ENCODE measurements around the gene TBC1D5. TPM values are rescaled to one million over a fixed set of nuclear protein-coding genes. Genes with fewer than 3 reads are reported as not detected.

Gene TBC1D5
- total and polyA plus RNA-seq, 7 donors: 7.2 to 82.3 (median 43.7) TPM

DNA sequence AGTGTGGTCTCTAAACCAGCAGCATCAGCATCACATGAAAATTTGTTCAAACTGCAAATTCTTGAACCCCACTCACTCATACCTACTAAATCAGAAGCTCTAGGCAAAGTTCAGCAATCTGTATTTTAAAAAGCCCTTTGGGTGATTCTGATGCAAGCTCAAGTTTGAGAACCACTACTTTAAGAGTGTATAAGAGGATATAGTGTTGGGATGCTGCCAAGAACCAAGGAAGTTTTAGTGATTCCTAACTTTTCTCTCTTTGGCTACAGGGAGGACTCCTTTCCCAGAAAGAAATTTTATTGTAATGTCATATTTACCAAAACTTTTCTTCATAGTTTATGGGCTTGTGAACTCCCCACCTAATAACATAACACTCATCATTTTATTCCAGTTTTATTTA lies 422.2 kb downstream of the TBC1D5 start:
- H3K36me3 ChIP-seq: no peaks in the 10 kb centered on the region
- H3K4me3 ChIP-seq: no peak overlapping the region
- H3K27ac ChIP-seq: no peak overlapping the region
- TF ChIP-seq CTCF (IDR thresholded peaks at IDR 0.05): no peak
- no peak for TF ChIP-seq POLR2A (IDR thresholded peaks at IDR 0.05)
- TF ChIP-seq EP300 (IDR thresholded peaks at IDR 0.05): no peak
- no peak for TF ChIP-seq POLR2AphosphoS5 (IDR thresholded peaks at IDR 0.05)
- H3K4me1 ChIP-seq: no peaks in the 10 kb centered on the region
- H3K9me3 ChIP-seq: no peaks in the 10 kb centered on the region
- no peak for DNase-seq
- no peaks in the 10 kb centered on the region for H3K27me3 ChIP-seq
- intact Hi-C loops (cut with DNase I): no loop called here

DNA sequence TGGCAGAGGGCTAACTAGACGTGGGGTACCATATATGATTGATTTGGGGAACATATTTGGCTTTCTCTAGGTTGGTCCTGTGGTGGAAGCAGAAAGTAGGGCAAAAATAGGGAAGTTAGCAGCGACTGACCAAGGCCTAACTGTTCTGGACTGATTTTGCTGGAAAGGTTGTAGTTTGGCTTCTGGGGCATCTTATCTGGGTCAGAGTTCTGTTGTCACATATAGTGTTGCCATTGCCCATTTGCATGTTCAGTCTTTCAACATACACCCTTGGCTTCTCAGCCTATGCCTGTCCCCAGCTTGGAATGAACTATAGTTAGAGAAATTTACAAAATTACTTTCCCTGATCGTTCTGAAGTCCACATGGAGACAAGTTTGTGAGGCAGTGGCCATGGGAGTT lies 426.5 kb downstream of the TBC1D5 start:
- no peak overlapping the region for H3K27ac ChIP-seq
- no peaks in the 10 kb centered on the region for H3K9me3 ChIP-seq
- intact Hi-C loops (cut with DNase I): no loop called here
- H3K4me1 ChIP-seq: peaks cover 0 to 6% (median 0%) of the 10 kb centered on the region in 4 donors
- no peak overlapping the region for H3K4me3 ChIP-seq
- H3K36me3 ChIP-seq: no peaks in the 10 kb centered on the region
- TF ChIP-seq POLR2AphosphoS5 (IDR thresholded peaks at IDR 0.05) (no peak), EP300 (IDR thresholded peaks at IDR 0.05) (no peak), CTCF (IDR thresholded peaks at IDR 0.05) (no peak), POLR2A (IDR thresholded peaks at IDR 0.05) (no peak)
- 81 to 88% methylated on average over 3 of the region's 3 CpGs for WGBS, 2 donors
- no peak for DNase-seq
- no peaks in the 10 kb centered on the region for H3K27me3 ChIP-seq

GRCh38 chr3:17314171-17314570 lies 428.3 kb downstream of the TBC1D5 start:
- Histone ChIP-seq H3K36me3 (no peaks in the 10 kb centered on the region), H3K4me3 (no peak overlapping the region), H3K9me3 (no peaks in the 10 kb centered on the region), H3K27me3 (no peaks in the 10 kb centered on the region), H3K27ac (no peak overlapping the region), H3K4me1 (peaks cover 0 to 6% (median 0%) of the 10 kb centered on the region in 4 donors)
- intact Hi-C loops (cut with DNase I): no loop called here
- TF ChIP-seq POLR2AphosphoS5 (IDR thresholded peaks at IDR 0.05) (no peak), POLR2A (IDR thresholded peaks at IDR 0.05) (no peak), EP300 (IDR thresholded peaks at IDR 0.05) (no peak), CTCF (IDR thresholded peaks at IDR 0.05) (no peak)
- no peak for DNase-seq

DNA sequence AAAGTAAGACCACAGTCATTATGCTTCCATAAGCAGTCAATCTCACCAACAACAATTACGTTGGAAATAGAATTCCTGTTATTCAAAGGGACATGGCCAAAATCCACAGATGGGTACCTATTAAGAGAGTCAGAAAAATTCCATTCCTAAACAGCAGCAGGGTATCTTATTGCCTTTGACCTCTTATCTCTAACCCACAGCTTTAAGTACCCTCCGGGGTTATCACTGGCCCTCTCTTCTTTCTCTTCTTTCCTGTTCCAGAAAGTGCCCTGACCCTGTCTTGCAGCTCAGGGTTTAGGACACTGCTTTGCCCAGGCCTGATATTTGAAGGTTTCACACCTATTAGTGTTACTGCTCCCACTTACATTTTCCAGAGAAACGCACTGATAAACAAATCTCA lies 428.7 kb downstream of the TBC1D5 start:
- H3K36me3 ChIP-seq: no peaks in the 10 kb centered on the region
- peaks cover 0 to 6% (median 0%) of the 10 kb centered on the region in 4 donors for H3K4me1 ChIP-seq
- H3K27ac ChIP-seq: no peak overlapping the region
- no peaks in the 10 kb centered on the region for H3K27me3 ChIP-seq
- WGBS, 2 donors: 82 to 93% methylated on average over 3 of the region's 3 CpGs
- TF ChIP-seq POLR2A (IDR thresholded peaks at IDR 0.05) (no peak), CTCF (IDR thresholded peaks at IDR 0.05) (no peak), POLR2AphosphoS5 (IDR thresholded peaks at IDR 0.05) (no peak), EP300 (IDR thresholded peaks at IDR 0.05) (no peak)
- intact Hi-C loops (cut with DNase I): no loop called here
- H3K4me3 ChIP-seq: no peak overlapping the region
- no peaks in the 10 kb centered on the region for H3K9me3 ChIP-seq
- no peak for DNase-seq

- intact Hi-C loops (cut with DNase I): no loop called here
- Histone ChIP-seq H3K4me3 (no peak overlapping the region), H3K36me3 (peaks cover 0 to 12% (median 3%) of the 10 kb centered on the region in 4 donors), H3K27ac (no peak overlapping the region), H3K27me3 (no peaks in the 10 kb centered on the region), H3K9me3 (no peaks in the 10 kb centered on the region), H3K4me1 (peaks cover 0 to 6% (median 0%) of the 10 kb centered on the region in 4 donors)
- DNase-seq: no peak
- TF ChIP-seq POLR2AphosphoS5 (IDR thresholded peaks at IDR 0.05) (no peak), EP300 (IDR thresholded peaks at IDR 0.05) (no peak), POLR2A (IDR thresholded peaks at IDR 0.05) (no peak), CTCF (IDR thresholded peaks at IDR 0.05) (no peak)
Observed at GRCh38 chr3:17310983-17311382, 431.4 kb downstream of the TBC1D5 start.

All from sigmoid colon (tissue), 7 donors.